Frontal cortex (tissue), 4 donors: Measurements from ENCODE around the gene EML2. TPM values are rescaled to one million over a fixed set of nuclear protein-coding genes. Genes with fewer than 3 reads are reported as not detected.

ENCODE experiments used
- DNase-seq, 2 donors: peaks; one replicate each; pipeline ENCODE4 v3.0.0; 2012; ENCODE audit warnings: low spot score in 2 of 2
- FAIRE-seq: peaks from 2 replicates; lab custom pipeline; 2012; peaks lifted over from hg19 to GRCh38; lab: Jason Lieb, UNC
- small RNA-seq: library from RNA; depleted of rRNA; stranded (forward); fragments of <200 nt; gene quantifications from one replicate; pipeline ENCODE3, GENCODE V24; 2014
- total RNA-seq: library from RNA; depleted of rRNA; stranded (reverse); fragments of >200 nt; gene quantifications from one replicate; pipeline ENCODE4 v1.2.3, GENCODE V29; 2014
- donor health status: control.
- donor health status: control.
- donor health status: control.

The EML2 gene
- total RNA-seq, 1 donor from 2014 or later: 13.0 TPM

DNA sequence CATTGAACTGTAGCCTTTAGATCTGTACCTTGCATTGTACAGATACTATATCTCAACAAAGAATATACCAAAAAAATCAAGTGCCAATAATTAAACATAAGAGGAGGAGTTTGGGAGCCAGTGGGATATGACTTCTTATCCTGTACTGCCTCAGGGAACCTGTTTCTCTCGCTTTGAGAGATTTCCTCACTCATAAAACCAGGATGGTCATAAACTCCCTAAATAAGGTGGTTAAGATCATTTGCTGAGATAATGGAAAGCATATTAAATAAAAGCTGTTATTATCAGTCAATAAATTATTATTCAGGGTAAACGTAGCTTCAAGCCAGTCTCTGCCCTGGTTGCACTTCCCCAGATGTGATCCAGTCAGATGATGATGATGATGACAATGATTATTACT, 71.6 kb downstream of the EML2 start:
- DNase-seq (no peak), FAIRE-seq (no peak)

DNA sequence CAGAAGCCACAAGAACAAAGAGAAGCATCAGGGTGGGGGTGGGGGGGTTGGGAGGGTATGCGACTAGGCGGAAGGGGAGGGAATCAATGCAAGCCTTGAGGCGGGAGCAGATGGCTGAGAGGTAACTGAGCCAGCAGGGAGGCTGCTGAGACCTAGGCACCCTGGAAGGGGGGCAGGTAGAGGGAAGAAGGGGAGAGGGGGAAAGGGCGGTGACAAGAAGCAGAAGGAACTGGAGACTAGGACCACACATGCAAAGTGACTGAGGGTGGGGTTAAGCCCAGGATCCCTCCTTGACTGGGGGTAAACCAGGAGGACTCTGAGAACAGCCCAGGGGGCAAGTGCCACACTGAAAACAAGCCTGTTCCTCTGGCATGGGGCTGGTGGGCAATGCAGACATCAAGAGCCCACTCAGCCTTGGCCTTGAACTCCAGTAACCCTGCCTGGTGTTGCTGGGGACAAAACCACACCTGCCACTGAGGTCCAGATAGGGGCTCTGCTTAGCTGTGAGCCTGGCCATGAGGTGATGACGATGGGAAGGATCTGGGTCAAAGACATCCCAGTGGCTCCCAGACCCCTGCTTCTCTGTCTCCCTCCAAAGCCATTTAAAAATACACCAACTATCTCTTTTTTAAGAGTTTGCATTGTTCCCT, 74.9 kb downstream of the EML2 start:
- no peak for FAIRE-seq
- no peak for DNase-seq

GRCh38 chr19:45560686-45561085, 78.5 kb downstream of the EML2 start:
- no peak for FAIRE-seq
- no peak for DNase-seq

GRCh38 chr19:45560038-45560437, 79.2 kb downstream of the EML2 start:
- DNase-seq (no peak), FAIRE-seq (no peak)

Small RNA genes within 50 kb of the gene (small RNA-seq; reads per million reads assigned to genes)
- gene MIR642A (not detected), gene RN7SL836P (0.10 reads per million)

Other genes with a start within 250 kb of the EML2 start
- under 0.01 TPM for gene PPP1R13L, start 234.3 kb downstream of the EML2 start, total RNA-seq
- gene POLR1G, start 232.8 kb downstream of the EML2 start, total RNA-seq: 3.7 TPM
- 55.0 TPM for gene ERCC1, start 215.5 kb downstream of the EML2 start, total RNA-seq
- gene FOSB, start 171.4 kb downstream of the EML2 start, total RNA-seq: 2.0 TPM
- gene RTN2, start 142.3 kb downstream of the EML2 start, total RNA-seq: 54.2 TPM
- gene PPM1N, start 141.0 kb downstream of the EML2 start, total RNA-seq: 0.82 TPM
- gene VASP, start 131.9 kb downstream of the EML2 start, total RNA-seq: 9.0 TPM
- gene OPA3, start 54.6 kb downstream of the EML2 start, total RNA-seq: 1.6 TPM
- gene GPR4, start 37.2 kb downstream of the EML2 start, total RNA-seq: under 0.01 TPM
- 0.41 TPM for gene GIPR, start 28.8 kb upstream of the EML2 start, total RNA-seq
- 157 TPM for gene SNRPD2, start 52.6 kb upstream of the EML2 start, total RNA-seq
- 8.2 TPM for gene QPCTL, start 53.3 kb upstream of the EML2 start, total RNA-seq
- 13.9 TPM for gene FBXO46, start 91.5 kb upstream of the EML2 start, total RNA-seq
- not detected for gene MEIOSIN, start 94.0 kb upstream of the EML2 start, total RNA-seq
- gene SIX5, start 129.9 kb upstream of the EML2 start, total RNA-seq: 0.82 TPM
- gene DMPK, start 143.1 kb upstream of the EML2 start, total RNA-seq: 13.9 TPM
- 47.7 TPM for gene DMWD, start 153.4 kb upstream of the EML2 start, total RNA-seq
- not detected for gene RSPH6A, start 175.9 kb upstream of the EML2 start, total RNA-seq
- 18.3 TPM for gene SYMPK, start 223.8 kb upstream of the EML2 start, total RNA-seq
- gene FOXA3, start 224.9 kb upstream of the EML2 start, total RNA-seq: not detected
- 36.7 TPM for gene IRF2BP1, start 246.7 kb upstream of the EML2 start, total RNA-seq